Measurements from ENCODE around the gene CASQ2. TPM values are rescaled to one million over a fixed set of nuclear protein-coding genes. Genes with fewer than 3 reads are reported as not detected.

CASQ2 gene
- total RNA-seq (2013) = 0.10 TPM
- polyA plus RNA-seq (not detected), polyA minus RNA-seq (not detected in 2 replicates), total RNA-seq (0 to 1.5 (median 0.08) reads per million in 11 experiments)

DNA sequence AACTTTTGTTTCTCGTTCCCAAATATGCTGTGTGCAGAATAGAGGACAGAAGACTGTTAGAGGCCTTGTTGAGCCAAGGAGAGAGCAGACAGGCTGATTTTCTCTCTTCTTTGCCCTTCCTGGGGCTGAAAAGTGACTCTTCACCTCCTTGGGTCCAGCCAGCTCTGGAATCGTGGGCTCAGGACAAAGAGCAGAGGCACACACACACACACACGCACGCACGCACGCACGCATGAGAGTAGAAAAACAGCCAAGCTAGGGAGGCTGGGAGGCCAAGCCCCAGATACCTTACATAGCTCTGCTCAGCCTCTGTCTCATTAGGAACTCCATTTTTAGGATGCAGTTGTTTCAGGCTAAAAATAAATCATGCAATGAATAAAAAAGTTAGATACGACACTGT lies at the start of gene CASQ2:
Gene CASQ2, minus strand, starts transcription at position 166 of the 400 bp plus-strand sequence. CDS start 173 bp downstream, outside the sequence.
- Histone ChIP-seq H3K79me2 (ENCODE audit: insufficient read depth, low read length) (no peaks in the 10 kb centered on the region), H3K4me1 (ENCODE audit: control insufficient read depth in 1 of 2, insufficient read depth in 2 of 2, low read length in 2 of 2) (peaks cover 0 to 5% of the 10 kb centered on the region in 2 donors), H3K4me2 (replicated peaks; ENCODE audit: extremely low read depth, low read length, poor library complexity, severe bottlenecking) (no peak within 1 kb of the TSS), H3K9ac (ENCODE audit: insufficient read depth, low read length, poor library complexity, severe bottlenecking) (no peak within 1 kb of the TSS), H3K9me3 (replicated peaks in 1 of 2; ENCODE audit: control insufficient read depth in 1 of 2, insufficient read depth in 1 of 2, low read length in 2 of 2) (no peaks in the 10 kb centered on the region), H3K36me3 (replicated peaks in 1 of 2; ENCODE audit: control insufficient read depth in 1 of 2, insufficient read depth in 2 of 2, low read length in 2 of 2) (no peaks in the 10 kb centered on the region), H3K27me3 (ENCODE audit: control insufficient read depth in 2 of 2, insufficient read depth in 2 of 2, low read length in 2 of 2) (no peaks in the 10 kb centered on the region), H2AFZ (ENCODE audit: insufficient read depth, low read depth, low read length, poor library complexity, severe bottlenecking) (no peak within 1 kb of the TSS), H4K20me1 (ENCODE audit: insufficient read depth, low read length) (no peaks in the 10 kb centered on the region), H3K27ac (ENCODE audit: low read depth in 1 of 2, low read length in 2 of 2) (no peak within 1 kb of the TSS), H3K4me3 (replicated peaks in 1 of 3; ENCODE audit: low read depth in 2 of 3, low read length in 3 of 3) (no peak within 1 kb of the TSS)
- Mint-ChIP-seq H3K27ac (peak within 1 kb of the TSS in 1 of 7 donors; percentile 57), H3K4me3 (no peak within 1 kb of the TSS), H3K9me3 (peaks cover 0 to 3% (median 0%) of the 10 kb centered on the region in 7 donors), H3K36me3 (no peaks in the 10 kb centered on the region), H3K4me1 (peaks cover 2% of the 10 kb centered on the region), H3K27me3 (ENCODE audit: low read depth in 3 of 3) (peaks cover 5 to 11% (median 10%) of the 10 kb centered on the region in 3 donors)
- DNase-seq = no peak
- intact Hi-C loops (cut with micrococcal nuclease) = no loop called here
- WGBS (ENCODE audit: insufficient coverage) = 100% methylated on average over 1 of the region's 8 CpGs
- no peak for TF ChIP-seq CTCF (IDR thresholded peaks at IDR 0.05)

GRCh38 chr1:115815694-115816093 lies 47.2 kb upstream of the CASQ2 start:
- Mint-ChIP-seq H3K9me3 (no peaks in the 10 kb centered on the region), H3K27me3 (ENCODE audit: low read depth in 3 of 3) (peaks cover 0 to 3% (median 0%) of the 10 kb centered on the region in 3 donors), H3K36me3 (no peaks in the 10 kb centered on the region), H3K4me3 (no peak overlapping the region), H3K4me1 (peaks cover 14% of the 10 kb centered on the region), H3K27ac (no peak overlapping the region)
- H3K79me2 ChIP-seq (ENCODE audit: insufficient read depth, low read length) = no peaks in the 10 kb centered on the region
- H4K20me1 ChIP-seq (ENCODE audit: insufficient read depth, low read length) = no peaks in the 10 kb centered on the region
- 80% methylated on average over 1 of the region's 3 CpGs for WGBS (ENCODE audit: insufficient coverage)
- no peaks in the 10 kb centered on the region for H3K9me3 ChIP-seq (replicated peaks in 1 of 2; ENCODE audit: control insufficient read depth in 1 of 2, insufficient read depth in 1 of 2, low read length in 2 of 2)
- H3K27ac ChIP-seq (ENCODE audit: low read depth in 1 of 2, low read length in 2 of 2) = no peak overlapping the region
- no peak for TF ChIP-seq CTCF (IDR thresholded peaks at IDR 0.05)
- no peaks in the 10 kb centered on the region for H3K27me3 ChIP-seq (ENCODE audit: control insufficient read depth in 2 of 2, insufficient read depth in 2 of 2, low read length in 2 of 2)
- no peak for DNase-seq
- no peak overlapping the region for H3K9ac ChIP-seq (ENCODE audit: insufficient read depth, low read length, poor library complexity, severe bottlenecking)
- intact Hi-C loops (cut with micrococcal nuclease) = no loop called here
- H3K4me2 ChIP-seq (replicated peaks; ENCODE audit: extremely low read depth, low read length, poor library complexity, severe bottlenecking) = no peak overlapping the region
- no peaks in the 10 kb centered on the region for H3K36me3 ChIP-seq (replicated peaks in 1 of 2; ENCODE audit: control insufficient read depth in 1 of 2, insufficient read depth in 2 of 2, low read length in 2 of 2)
- H3K4me3 ChIP-seq (replicated peaks in 1 of 3; ENCODE audit: low read depth in 2 of 3, low read length in 3 of 3) = no peak overlapping the region
- H2AFZ ChIP-seq (ENCODE audit: insufficient read depth, low read depth, low read length, poor library complexity, severe bottlenecking) = no peak overlapping the region
- peaks cover 12 to 13% of the 10 kb centered on the region in 2 donors for H3K4me1 ChIP-seq (ENCODE audit: control insufficient read depth in 1 of 2, insufficient read depth in 2 of 2, low read length in 2 of 2)
